H1 (cell line): ENCODE data around the gene KRT3. TPM values are rescaled to one million over a fixed set of nuclear protein-coding genes. Genes with fewer than 3 reads are reported as not detected.

Source experiments
- CTCF ChIA-PET: fragments of 300-600 bp; sonication (Branson Sonifier 250); formaldehyde crosslinking; loops from one replicate; lab custom pipeline; 2021; ENCODE audit not compliant: partially characterized antibody; lab: Charles Lee
- POLR2A ChIA-PET: fragments of 300-600 bp; sonication (Branson Sonifier 250); formaldehyde crosslinking; loops from one replicate; lab custom pipeline; 2021; ENCODE audit warnings: inconsistent platforms; ENCODE audit not compliant: partially characterized antibody; lab: Charles Lee
- DNase-seq, 2 experiments: peaks; one replicate each; pipeline versions ENCODE4 v3.0.0 to v3.0.0-alpha.2; 2010 to 2022; ENCODE audit warnings: low spot score in 2 of 2, low read depth in 1 of 2, mixed read lengths in 1 of 2
- FAIRE-seq: peaks from 2 replicates; lab custom pipeline; 2011; peaks lifted over from hg19 to GRCh38; lab: Jason Lieb, UNC
- H2AFZ ChIP-seq: 2 replicates; pipeline ENCODE4 v1.8.1; 2012; ENCODE audit warnings: low read length, inconsistent platforms
- H2AK5ac ChIP-seq: 2 replicates; pipeline ENCODE4 v1.6.1; 2013; ENCODE audit warnings: low read depth, low read length
- H2BK120ac ChIP-seq: replicated peaks from 2 replicates; pipeline ENCODE3; 2013; ENCODE audit warnings: low read depth, low read length, inconsistent platforms
- H2BK12ac ChIP-seq: 2 replicates; pipeline ENCODE4 v1.6.1; 2013; ENCODE audit warnings: low read depth, low read length
- H2BK15ac ChIP-seq: 2 replicates; pipeline ENCODE4 v1.6.1; 2013; ENCODE audit warnings: low read length
- H2BK20ac ChIP-seq: 2 replicates; pipeline ENCODE4 v1.6.1; 2013; ENCODE audit warnings: low read length
- H2BK5ac ChIP-seq: 2 replicates; pipeline ENCODE4 v1.6.1; 2013; ENCODE audit warnings: low read depth, low read length
- H3K14ac ChIP-seq: 2 replicates; pipeline ENCODE4 v1.6.1; 2013; ENCODE audit warnings: inconsistent platforms; ENCODE audit not compliant: insufficient read length
- H3K18ac ChIP-seq: 2 replicates; pipeline ENCODE4 v1.6.1; 2013; ENCODE audit warnings: low read length; ENCODE audit errors: extremely low read depth
- H3K23ac ChIP-seq: 2 replicates; pipeline ENCODE4 v1.6.1; 2013; ENCODE audit warnings: inconsistent platforms; ENCODE audit not compliant: insufficient read length
- H3K23me2 ChIP-seq: 2 replicates; pipeline ENCODE4 v1.6.1; 2013; ENCODE audit warnings: low read depth, low read length
- H3K27ac ChIP-seq: 2 replicates; pipeline ENCODE4 v1.6.1; 2011; ENCODE audit warnings: low read depth, low read length, inconsistent platforms
- H3K27me3 ChIP-seq, 4 experiments: replicated peaks in 1 of 4; 1 replicate in 1 of 4; 2 replicates in 3 of 4; pipeline versions ENCODE4 v1.6.1 to v1.8.1; 2011 to 2013; ENCODE audit warnings: low read length in 3 of 4, mild to moderate bottlenecking in 3 of 4, inconsistent platforms in 2 of 4, mixed read lengths in 2 of 4, moderate library complexity in 1 of 4; ENCODE audit not compliant: control insufficient read depth in 3 of 4, insufficient read depth in 3 of 4; ENCODE audit errors: extremely low read depth in 1 of 4
- H3K36me3 ChIP-seq, 4 experiments: 2 replicates each; pipeline versions ENCODE4 v1.6.1 to v1.8.1; 2011 to 2013; ENCODE audit warnings: mild to moderate bottlenecking in 4 of 4, low read length in 3 of 4, moderate library complexity in 2 of 4, control low read depth in 1 of 4, inconsistent platforms in 1 of 4; ENCODE audit not compliant: insufficient read depth in 4 of 4, control insufficient read depth in 2 of 4
- H3K4ac ChIP-seq: replicated peaks from 2 replicates; pipeline ENCODE3; 2013; ENCODE audit warnings: low read length, low read depth, mixed read lengths, inconsistent platforms; ENCODE audit not compliant: insufficient read length
- H3K4me1 ChIP-seq, 4 experiments: replicated peaks in 1 of 4; 1 replicate in 1 of 4; 2 replicates in 3 of 4; pipeline versions ENCODE4 v1.6.1 to v1.8.1; 2011 to 2013; ENCODE audit warnings: low read length in 3 of 4, inconsistent platforms in 2 of 4, mixed read lengths in 1 of 4; ENCODE audit not compliant: insufficient read depth in 4 of 4, control insufficient read depth in 3 of 4
- H3K4me2 ChIP-seq, 2 experiments: 2 replicates each; pipeline versions ENCODE4 v1.6.1 to v1.8.1; 2011 to 2013; ENCODE audit warnings: low read depth in 2 of 2, low read length in 2 of 2, control low read depth in 1 of 2, inconsistent platforms in 1 of 2, mild to moderate bottlenecking in 1 of 2; ENCODE audit not compliant: insufficient read depth in 1 of 2
- H3K4me3 ChIP-seq, 4 experiments: fragments of 200-600, 300-600 bp in 1 of 4; sonication (generic), shearing (Covaris generic), sonication (Bioruptor Twin) in 1 of 4; 2 replicates each; pipeline versions ENCODE4 v1.5.1 to v1.8.1; 2011 to 2016; ENCODE audit warnings: low read length in 4 of 4, low read depth in 3 of 4, control low read depth in 2 of 4, inconsistent platforms in 2 of 4, mild to moderate bottlenecking in 2 of 4, mixed read lengths in 1 of 4, moderate library complexity in 1 of 4; ENCODE audit not compliant: insufficient read depth in 2 of 4; ENCODE audit errors: extremely low read depth in 1 of 4
- H3K56ac ChIP-seq: replicated peaks from 2 replicates; pipeline ENCODE3; 2013; ENCODE audit warnings: low read depth, mild to moderate bottlenecking, mixed read lengths, low read length, inconsistent platforms; ENCODE audit not compliant: insufficient read length
- H3K79me1 ChIP-seq: 2 replicates; pipeline ENCODE4 v1.6.1; 2013; ENCODE audit warnings: low read depth, low read length, control low read depth
- H3K79me2 ChIP-seq, 2 experiments: 2 replicates each; pipeline versions ENCODE4 v1.6.1 to v1.8.1; 2012 to 2013; ENCODE audit warnings: low read length in 2 of 2, mild to moderate bottlenecking in 2 of 2, inconsistent platforms in 1 of 2; ENCODE audit not compliant: insufficient read depth in 2 of 2, control insufficient read depth in 1 of 2
- H3K9ac ChIP-seq, 4 experiments: replicated peaks in 1 of 4; 1 replicate in 1 of 4; 2 replicates in 3 of 4; pipeline versions ENCODE4 v1.6.1 to v1.8.1; 2011 to 2013; ENCODE audit warnings: low read depth in 3 of 4, low read length in 3 of 4, control low read depth in 2 of 4, mild to moderate bottlenecking in 2 of 4, moderate library complexity in 2 of 4, inconsistent platforms in 1 of 4; ENCODE audit errors: extremely low read depth in 1 of 4
- H3K9me3 ChIP-seq, 2 experiments: 2 replicates each; pipeline versions ENCODE4 v1.6.1 to v1.8.1; 2012 to 2013; ENCODE audit warnings: mild to moderate bottlenecking in 2 of 2, moderate library complexity in 2 of 2, control low read depth in 1 of 2, inconsistent platforms in 1 of 2, low read depth in 1 of 2, low read length in 1 of 2, mixed read lengths in 1 of 2; ENCODE audit not compliant: insufficient read depth in 2 of 2
- H4K20me1 ChIP-seq, 2 experiments: replicated peaks in 1 of 2; 2 replicates each; pipeline versions ENCODE3 to v1.8.1; 2011 to 2013; ENCODE audit warnings: inconsistent platforms in 2 of 2, low read length in 2 of 2, mild to moderate bottlenecking in 1 of 2; ENCODE audit not compliant: insufficient read depth in 2 of 2, control insufficient read depth in 1 of 2
- H4K5ac ChIP-seq: 2 replicates; pipeline ENCODE4 v1.6.1; 2013; ENCODE audit warnings: low read length, low read depth, mixed read lengths, inconsistent platforms; ENCODE audit not compliant: insufficient read length
- H4K8ac ChIP-seq: 2 replicates; pipeline ENCODE4 v1.8.0; 2013; ENCODE audit warnings: mild to moderate bottlenecking, moderate library complexity, low read length, inconsistent platforms; ENCODE audit not compliant: insufficient read depth; ENCODE audit errors: extremely low read depth
- H4K91ac ChIP-seq: replicated peaks from 2 replicates; pipeline ENCODE3; 2013; ENCODE audit warnings: low read length, mixed read lengths, inconsistent platforms; ENCODE audit not compliant: insufficient read length
- WGBS, 2 experiments: shearing (Covaris generic) in 1 of 2; methylation state at CpG; one replicate each; pipeline versions ENCODE4 v1.1.6 to v1.1.7; 2013 to 2015; ENCODE audit warnings: low lambda C conversion rate in 2 of 2, mixed read lengths in 2 of 2, inconsistent platforms in 1 of 2, low coverage in 1 of 2, missing lambda C conversion rate in 1 of 2; ENCODE audit not compliant: insufficient replicate concordance in 2 of 2, insufficient coverage in 1 of 2, insufficient read length in 1 of 2; ENCODE audit errors: extremely low coverage in 1 of 2, missing lambda C conversion rate in 1 of 2; 5-methylcytosine and 5-hydroxymethylcytosine counted together
- polyA plus RNA-seq, 7 experiments: library from polyadenylated mRNA; depleted of rRNA in 3 of 7; stranded (reverse) in 5 of 7; unstranded in 2 of 7; fragments of >200 nt in 5 of 7; fragments of 200-250 nt in 2 of 7; gene quantifications; 1 replicate in 5 of 7; 2 replicates in 1 of 7; 4 replicates in 1 of 7; pipeline versions ENCODE4 v1.2.1 to v1.2.3, GENCODE V29; 2011 to 2013; ENCODE audit warnings: missing spikeins in 2 of 7, mixed read lengths in 2 of 7
- total RNA-seq: library from RNA; stranded (reverse); fragmentation: NEBNext Ultra II Directional; extraction: Animal tissue kit (Norgen Biotek cat#: 25700); gene quantifications from 2 replicates; pipeline ENCODE4 v1.2.1, GENCODE V29; 2021

The KRT3 gene
- total and polyA plus RNA-seq, 2 of the 8 experiments (the other 6 are each of a cell fraction or from before 2014, with no cell fraction given) = not detected

- no peak overlapping the region for H2BK15ac ChIP-seq
- no peak overlapping the region for H3K14ac ChIP-seq
- H2BK12ac ChIP-seq = no peak overlapping the region
- H2BK20ac ChIP-seq = no peak overlapping the region
- no peaks in the 10 kb centered on the region for H4K20me1 ChIP-seq
- no peaks in the 10 kb centered on the region for H3K9me3 ChIP-seq
- no peak overlapping the region for H3K4me3 ChIP-seq
- no peaks in the 10 kb centered on the region for H3K36me3 ChIP-seq
- H3K9ac ChIP-seq = no peak overlapping the region
- WGBS, 2 experiments = 83% methylated on average over 6 of the region's 7 CpGs; no CpG with 5 or more reads in 1 of the 2 experiments
- no peak overlapping the region for H2AK5ac ChIP-seq
- no peaks in the 10 kb centered on the region for H3K79me2 ChIP-seq
- FAIRE-seq (no peak), DNase-seq (no peak)
- no peak overlapping the region for H3K56ac ChIP-seq
- H3K4me1 ChIP-seq = no peaks in the 10 kb centered on the region
- H3K79me1 ChIP-seq = no peaks in the 10 kb centered on the region
- no peak overlapping the region for H4K5ac ChIP-seq
- no peak overlapping the region for H4K91ac ChIP-seq
- H3K4ac ChIP-seq = no peak overlapping the region
- no peak overlapping the region for H3K4me2 ChIP-seq
- no peak overlapping the region for H3K18ac ChIP-seq
- no peaks in the 10 kb centered on the region for H3K23me2 ChIP-seq
- H3K27me3 ChIP-seq = no peaks in the 10 kb centered on the region
- ChIA-PET POLR2A (no interaction called here), CTCF (interaction anchor here (1.2 to 1.7 kb wide), 2 partner anchors 47 to 62 kb away, joined by 3 to 4 read pairs; no protein-coding TSS in a partner anchor)
- H2AFZ ChIP-seq = no peak overlapping the region
- no peak overlapping the region for H4K8ac ChIP-seq
- H2BK120ac ChIP-seq = no peak overlapping the region
- no peak overlapping the region for H2BK5ac ChIP-seq
- no peak overlapping the region for H3K27ac ChIP-seq
- no peak overlapping the region for H3K23ac ChIP-seq
Observed at GRCh38 chr12:52818388-52818787, 22.5 kb upstream of the KRT3 start.
